BJ (cell line): ENCODE results near the gene FCRL2. TPM values are rescaled to one million over a fixed set of nuclear protein-coding genes. Genes with fewer than 3 reads are reported as not detected.
A peak's percentile ranks its signal among the peaks of the same experiment; 100 is the strongest.

ENCODE experiments used
- CTCF ChIA-PET: fragments of 350-600 bp; formaldehyde crosslinking; extraction: SDS; loops from one replicate; lab custom pipeline; 2021; ENCODE audit warnings: antibody characterized with exemption, inconsistent platforms; lab: Yijun Ruan, JAX
- POLR2A ChIA-PET: fragments of 300-600 bp; sonication (Branson Sonifier 250); formaldehyde crosslinking; extraction: SDS; loops from one replicate; lab custom pipeline; 2021; ENCODE audit warnings: antibody characterized with exemption; lab: Charles Lee
- DNase-seq: peaks from one replicate; pipeline ENCODE4 v3.0.0-alpha.2; 2011; ENCODE audit warnings: low read depth
- H3K27me3 ChIP-seq: 2 replicates; pipeline ENCODE4 v1.6.0; 2011; ENCODE audit warnings: low read length; ENCODE audit not compliant: control insufficient read depth, insufficient read depth
- H3K36me3 ChIP-seq: 2 replicates; pipeline ENCODE4 v1.5.1; 2011; ENCODE audit warnings: low read length; ENCODE audit not compliant: control insufficient read depth, insufficient read depth
- H3K4me3 ChIP-seq: 2 replicates; pipeline ENCODE4 v1.5.1; 2011; ENCODE audit warnings: low read depth, mild to moderate bottlenecking, control low read depth, low read length
- CTCF ChIP-seq: IDR thresholded peaks from 2 replicates; pipeline ENCODE4 v1.5.1; 2011; ENCODE audit warnings: low read depth, mild to moderate bottlenecking, control low read depth, inconsistent platforms, low read length, moderate library complexity; ENCODE audit not compliant: insufficient read depth
- polyA plus RNA-seq: library from polyadenylated mRNA; depleted of rRNA; stranded (reverse); fragments of >200 nt; gene quantifications from 2 replicates; pipeline ENCODE4 v1.2.3, GENCODE V29; 2011

Gene FCRL2
- polyA plus RNA-seq, 1 experiment: not detected

- Histone ChIP-seq H3K4me3 (no peak overlapping the region), H3K36me3 (no peaks in the 10 kb centered on the region), H3K27me3 (no peaks in the 10 kb centered on the region)
- ChIA-PET CTCF (interaction anchor here (0.6 kb wide), 1 partner anchor 1218 kb away, joined by 3 read pairs; no protein-coding TSS in a partner anchor), POLR2A (no interaction called here)
- no peak for DNase-seq
- no peak for TF ChIP-seq CTCF
Observed at GRCh38 chr1:157773493-157774350, 3.2 kb downstream of the FCRL2 start.

DNA sequence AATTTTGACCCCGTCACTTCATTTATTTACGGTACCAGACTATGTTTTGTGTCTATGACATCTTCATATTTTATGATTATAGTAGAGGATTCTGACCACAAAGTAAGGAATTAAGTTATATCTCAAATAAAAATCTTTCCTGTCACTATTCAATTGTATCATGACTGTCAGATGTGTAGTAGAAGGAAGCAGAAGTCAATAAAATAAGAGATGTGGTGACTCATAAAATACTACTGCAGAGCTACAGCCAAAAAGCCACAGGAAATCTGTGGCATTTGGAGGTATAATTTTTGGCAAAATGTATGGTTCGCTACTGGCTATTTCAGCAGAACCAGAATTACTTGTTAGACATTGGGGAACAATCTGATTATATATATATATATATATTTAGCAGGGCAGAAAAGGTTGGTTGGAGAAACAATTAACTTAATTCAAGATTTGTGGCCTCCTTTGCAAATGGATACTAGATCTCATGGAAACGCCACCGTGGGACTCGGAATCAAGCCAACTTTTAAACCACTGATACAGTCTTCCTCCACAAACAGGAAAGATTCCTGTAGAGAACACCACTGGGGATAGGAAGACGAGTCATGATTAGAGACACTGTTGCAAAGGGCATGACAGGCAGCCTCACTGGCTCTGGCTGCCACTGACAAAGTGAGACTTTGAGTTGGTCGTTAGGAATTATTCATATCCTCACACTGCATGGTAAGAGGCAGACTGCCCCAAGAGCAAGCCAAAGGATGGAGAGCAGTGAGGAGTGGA is 5.1 kb downstream of the FCRL2 start:
- Histone ChIP-seq H3K36me3 (no peaks in the 10 kb centered on the region), H3K4me3 (no peak overlapping the region), H3K27me3 (no peaks in the 10 kb centered on the region)
- DNase-seq: no peak
- ChIA-PET POLR2A (no interaction called here), CTCF (no interaction called here)
- TF ChIP-seq CTCF: no peak

DNA sequence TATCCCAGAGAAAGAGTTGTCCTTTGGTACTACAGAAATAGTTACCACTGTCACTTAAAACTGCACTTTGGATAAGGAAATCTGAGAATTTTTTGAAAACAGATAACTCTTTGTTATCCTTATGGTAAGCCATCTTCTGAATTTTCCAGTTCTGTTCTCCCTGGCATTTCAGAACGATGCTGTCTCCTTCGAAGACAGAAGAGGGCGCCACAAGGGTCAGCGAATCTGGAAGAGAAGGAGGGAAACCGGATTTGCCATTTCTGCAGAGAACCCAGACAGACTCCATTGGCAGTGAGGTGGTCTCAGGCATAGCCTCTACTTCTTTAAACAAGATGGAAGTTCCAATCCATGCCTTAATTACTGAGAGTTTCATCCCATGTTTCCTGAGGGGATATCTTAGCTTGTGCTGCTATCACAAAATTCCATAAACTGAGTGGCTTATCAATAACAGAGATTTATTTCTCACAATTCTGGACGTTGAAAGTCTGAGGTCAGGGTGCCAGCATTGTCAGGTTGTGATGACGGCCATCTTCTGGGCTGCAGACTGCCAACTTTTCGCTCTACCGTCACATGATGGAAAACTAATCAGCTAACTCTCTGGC is 6.4 kb downstream of the FCRL2 start:
- Histone ChIP-seq H3K27me3 (no peaks in the 10 kb centered on the region), H3K36me3 (no peaks in the 10 kb centered on the region), H3K4me3 (no peak overlapping the region)
- DNase-seq: no peak
- peak; percentile 32 for TF ChIP-seq CTCF
- CTCF ChIA-PET: no interaction called here
- POLR2A ChIA-PET: no interaction called here

DNA sequence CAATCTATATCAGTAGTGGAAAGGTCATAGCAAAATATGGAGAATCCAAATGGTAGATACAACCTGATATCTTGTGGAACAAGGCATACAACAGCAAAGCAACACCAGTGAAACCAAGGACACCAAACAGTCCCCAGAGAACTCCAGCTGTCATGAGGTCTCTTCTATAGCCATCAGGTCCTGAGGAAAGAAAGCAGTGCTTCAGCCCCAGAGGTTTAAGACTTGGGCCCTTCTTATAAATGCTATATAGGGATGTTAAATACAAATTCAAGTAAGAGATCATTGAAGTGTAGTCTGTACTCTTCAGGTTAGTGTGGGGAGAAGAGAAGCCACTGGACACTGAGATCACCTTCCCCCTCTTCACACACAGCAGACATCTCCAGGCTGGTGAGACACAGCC is 10.1 kb downstream of the FCRL2 start:
- ChIA-PET CTCF (no interaction called here), POLR2A (no interaction called here)
- Histone ChIP-seq H3K27me3 (no peaks in the 10 kb centered on the region), H3K4me3 (no peak overlapping the region), H3K36me3 (no peaks in the 10 kb centered on the region)
- TF ChIP-seq CTCF: no peak
- DNase-seq: no peak

- Histone ChIP-seq H3K36me3 (no peaks in the 10 kb centered on the region), H3K4me3 (no peak overlapping the region), H3K27me3 (no peaks in the 10 kb centered on the region)
- no peak for TF ChIP-seq CTCF
- no peak for DNase-seq
- ChIA-PET POLR2A (no interaction called here), CTCF (no interaction called here)
Observed at GRCh38 chr1:157758018-157758417, 18.9 kb downstream of the FCRL2 start.
